ENCODE results near the gene WDR5B. TPM values are rescaled to one million over a fixed set of nuclear protein-coding genes. Genes with fewer than 3 reads are reported as not detected.

WDR5B gene
- total RNA-seq, 8 experiments from 2014 or later, result 5.2 to 9.2 (median 6.8) TPM

DNA sequence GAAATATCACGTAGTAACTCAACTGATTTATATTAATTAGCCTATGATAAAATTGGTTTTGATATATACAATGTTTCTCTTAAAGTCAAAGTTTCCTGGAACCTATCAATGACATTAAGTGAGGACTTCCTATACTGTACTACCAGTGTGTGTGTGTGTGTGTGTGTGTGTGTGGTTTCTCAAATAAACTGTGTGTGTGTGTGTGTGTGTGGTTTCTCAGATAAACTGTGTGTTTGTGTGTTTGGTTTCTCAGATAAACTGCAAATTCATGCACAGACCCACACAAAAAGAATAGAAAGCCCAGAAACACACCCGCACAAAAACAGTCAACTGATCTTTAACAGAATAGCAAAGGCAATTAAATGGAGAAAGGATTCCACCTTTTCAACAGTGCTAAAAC is 14.5 kb upstream of the WDR5B start:
- no peak overlapping the region for H3K4me3 ChIP-seq
- no peak for ATAC-seq (replicated peaks in 6 of 8)
- in situ Hi-C loops (cut with MboI; ENCODE audit: low pct_unique_long_range_greater_than_20kb in 2 of 9, low sequenced_read_pairs in 9 of 9, unreplicated experiment in 9 of 9), result loop anchor here in 2 of 9 experiments (25.0 kb wide), 1 partner anchor 257 kb away; the partner anchor contains the start of gene PARP14 (in 2 of the 2)
- WGBS, 10 experiments, result 84 to 100% (median 100%) methylated on average over 1 to 2 of the region's 2 CpGs; no CpG with 5 or more reads in 1 of the 10 experiments
- no peaks in the 10 kb centered on the region for H3K4me1 ChIP-seq (replicated peaks in 1 of 2)
- no peak overlapping the region for H3K27ac ChIP-seq

DNA sequence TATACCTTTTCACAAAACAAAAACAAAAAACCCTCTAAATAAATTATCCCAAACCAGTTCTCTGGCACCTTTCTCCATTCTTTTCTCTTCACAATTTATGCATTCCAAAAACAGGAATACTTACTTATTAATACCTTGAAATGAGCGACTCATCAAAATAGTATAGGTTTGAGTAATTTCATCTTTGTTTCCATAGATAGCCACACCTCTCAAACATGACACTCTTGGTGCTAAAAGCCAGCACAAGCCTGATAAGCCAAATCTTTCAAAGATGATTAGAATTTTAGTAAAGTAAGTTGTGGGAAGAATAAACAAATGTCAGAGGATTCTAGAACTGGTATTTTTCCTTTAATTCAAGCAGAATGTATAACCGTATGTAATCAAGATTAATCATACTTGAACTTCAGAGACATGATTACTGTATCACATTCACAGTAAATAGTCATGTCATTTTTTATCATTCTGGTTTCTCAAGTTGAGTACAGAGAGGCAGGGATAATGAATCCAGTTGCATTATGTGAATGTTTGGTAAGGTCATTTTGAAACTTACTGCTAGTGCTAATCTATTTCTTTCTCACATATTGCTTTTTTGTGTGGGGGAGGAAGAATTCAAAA is 12.1 kb upstream of the WDR5B start:
- ATAC-seq (replicated peaks in 6 of 8), result peak in 1 of 8 experiments; percentile 38
- Histone ChIP-seq H3K4me3 (no peak overlapping the region), H3K4me1 (replicated peaks in 1 of 2) (no peaks in the 10 kb centered on the region), H3K27ac (no peak overlapping the region)
- in situ Hi-C loops (cut with MboI; ENCODE audit: low pct_unique_long_range_greater_than_20kb in 2 of 9, low sequenced_read_pairs in 9 of 9, unreplicated experiment in 9 of 9), result loop anchor here in 2 of 9 experiments (25.0 kb wide), 1 partner anchor 259 kb away; the partner anchor contains the start of gene PARP14 (in 2 of the 2)
- WGBS, 10 experiments, result 63 to 100% (median 100%) methylated on average over 1 to 2 of the region's 2 CpGs

DNA sequence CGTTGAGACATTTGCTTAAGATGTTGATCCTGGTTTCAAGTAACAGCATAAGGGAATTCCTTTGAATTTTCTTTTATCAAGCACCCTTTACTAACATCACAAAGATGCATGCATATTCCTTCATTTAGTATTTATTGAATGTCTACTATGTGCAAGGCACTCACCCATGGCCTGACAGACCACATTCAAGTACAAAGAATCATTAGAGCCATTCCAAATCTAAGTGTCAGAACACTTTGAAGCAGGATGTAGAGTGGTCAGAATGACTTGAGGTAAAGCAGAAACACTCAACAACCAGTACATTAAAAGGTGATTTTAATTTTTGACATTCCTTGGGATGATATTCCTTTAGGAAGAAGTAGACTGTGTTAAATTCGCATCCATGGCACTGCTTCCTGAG is 6.0 kb upstream of the WDR5B start:
- Histone ChIP-seq H3K4me3 (no peak overlapping the region), H3K4me1 (replicated peaks in 1 of 2) (peaks cover 5 to 6% of the 10 kb centered on the region in 2 donors), H3K27ac (no peak overlapping the region)
- in situ Hi-C loops (cut with MboI; ENCODE audit: low pct_unique_long_range_greater_than_20kb in 2 of 9, low sequenced_read_pairs in 9 of 9, unreplicated experiment in 9 of 9), result no loop called here
- 80 to 100% (median 100%) methylated on average over 1 to 2 of the region's 2 CpGs; no CpG with 5 or more reads in 3 of the 10 experiments for WGBS, 10 experiments
- no peak for ATAC-seq (replicated peaks in 6 of 8)

DNA sequence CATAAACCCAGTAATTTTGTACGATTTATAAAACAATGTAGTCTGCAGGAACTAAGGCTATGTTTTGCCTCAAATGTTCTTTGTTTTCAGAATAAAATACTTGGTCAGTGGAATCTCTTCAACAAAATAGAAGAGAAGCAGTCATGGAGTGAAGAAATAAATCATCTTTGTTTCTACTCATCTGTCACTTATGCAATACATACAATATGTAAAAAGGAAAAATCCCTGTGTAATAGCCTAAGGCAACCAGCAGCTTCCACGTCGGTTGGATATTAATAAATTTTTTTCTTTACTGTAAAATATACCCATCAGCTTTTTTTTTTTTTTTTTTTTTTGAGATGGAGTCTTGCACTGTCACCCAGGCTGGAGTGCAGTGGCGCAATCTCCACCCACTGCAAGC is 5.2 kb upstream of the WDR5B start:
- Histone ChIP-seq H3K4me1 (replicated peaks in 1 of 2) (peaks cover 5 to 7% of the 10 kb centered on the region in 2 donors), H3K4me3 (no peak overlapping the region), H3K27ac (no peak overlapping the region)
- in situ Hi-C loops (cut with MboI; ENCODE audit: low pct_unique_long_range_greater_than_20kb in 2 of 9, low sequenced_read_pairs in 9 of 9, unreplicated experiment in 9 of 9), result no loop called here
- 43 to 100% (median 96%) methylated on average over 2 to 3 of the region's 4 CpGs; no CpG with 5 or more reads in 3 of the 10 experiments for WGBS, 10 experiments
- ATAC-seq (replicated peaks in 6 of 8), result peak in 1 of 8 experiments; percentile 7

DNA sequence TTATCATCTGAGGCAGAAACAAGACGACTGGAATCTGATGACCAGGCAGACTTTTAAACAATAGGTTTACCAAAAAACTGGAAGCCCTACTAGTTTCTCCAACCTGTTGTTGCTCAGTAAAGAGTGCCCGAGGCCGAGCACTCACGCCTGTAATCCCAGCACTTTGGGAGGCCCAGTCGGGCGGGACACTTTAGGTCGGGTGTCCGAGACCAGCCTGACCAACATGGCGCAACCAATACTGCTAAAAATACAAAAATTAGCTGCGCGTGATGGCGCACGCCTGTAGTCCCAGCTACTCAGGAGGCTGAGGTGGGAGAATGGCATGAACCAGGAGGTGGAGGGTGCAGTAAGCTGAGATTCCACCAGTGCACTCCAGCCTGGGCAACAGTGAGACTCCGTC is 1.1 kb upstream of the WDR5B start:
- peak overlapping the region; percentile 92 to 94 for H3K27ac ChIP-seq
- in situ Hi-C loops (cut with MboI; ENCODE audit: low pct_unique_long_range_greater_than_20kb in 2 of 9, low sequenced_read_pairs in 9 of 9, unreplicated experiment in 9 of 9), result no loop called here
- 13 to 87% (median 58%) methylated on average over 1 to 13 of the region's 14 CpGs; no CpG with 5 or more reads in 1 of the 10 experiments for WGBS, 10 experiments

DNA sequence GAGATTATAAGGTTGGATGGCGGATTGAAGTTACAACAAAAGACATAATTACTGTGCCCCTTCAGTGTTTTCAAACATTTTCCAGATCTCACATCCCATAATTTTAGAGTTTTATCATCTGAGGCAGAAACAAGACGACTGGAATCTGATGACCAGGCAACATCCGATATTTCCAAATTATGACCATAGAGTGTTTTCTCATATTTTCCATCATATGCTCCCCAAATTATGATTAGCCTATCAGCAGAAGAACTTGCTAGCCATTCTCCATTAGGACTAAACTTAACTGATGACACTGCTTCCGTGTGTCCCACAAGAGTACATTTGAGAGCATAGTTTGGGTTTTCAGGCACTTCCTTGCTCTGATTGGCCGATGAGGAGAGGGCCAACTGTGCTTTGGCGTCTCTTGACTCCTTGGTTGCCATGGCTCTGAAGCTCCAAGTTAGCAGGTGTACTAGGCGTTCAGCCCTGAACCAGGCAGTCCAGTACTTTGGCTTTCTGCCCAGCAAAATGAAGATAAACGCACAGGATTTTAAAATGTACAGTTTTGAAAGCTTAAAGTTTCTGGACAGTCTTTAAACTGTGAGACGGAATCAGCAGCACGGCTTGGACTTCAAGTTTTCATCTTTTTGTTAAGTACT is 638 bp downstream of the WDR5B start:
- H3K27ac ChIP-seq, result peak overlapping the region; percentile 92 to 94
- in situ Hi-C loops (cut with MboI; ENCODE audit: low pct_unique_long_range_greater_than_20kb in 2 of 9, low sequenced_read_pairs in 9 of 9, unreplicated experiment in 9 of 9), result no loop called here
- 4 to 47% (median 32%) methylated on average over 3 to 9 of the region's 10 CpGs for WGBS, 10 experiments
- ATAC-seq (replicated peaks in 6 of 8), result peak; percentile 32 to 57 (median 44)
- peak overlapping the region; percentile 53 to 92 (median 62) for H3K4me3 ChIP-seq
- H3K4me1 ChIP-seq (replicated peaks in 1 of 2), result peaks cover 11 to 37% of the 10 kb centered on the region in 2 donors

More for the DNA sequence above, 1.1 kb upstream of the WDR5B start:
- Histone ChIP-seq H3K4me3 (peak overlapping the region; percentile 53 to 92 (median 62)), H3K4me1 (replicated peaks in 1 of 2) (peaks cover 11 to 28% of the 10 kb centered on the region in 2 donors)
- peak in 2 of 8 experiments; percentile 2 to 3 for ATAC-seq (replicated peaks in 6 of 8)

DNA sequence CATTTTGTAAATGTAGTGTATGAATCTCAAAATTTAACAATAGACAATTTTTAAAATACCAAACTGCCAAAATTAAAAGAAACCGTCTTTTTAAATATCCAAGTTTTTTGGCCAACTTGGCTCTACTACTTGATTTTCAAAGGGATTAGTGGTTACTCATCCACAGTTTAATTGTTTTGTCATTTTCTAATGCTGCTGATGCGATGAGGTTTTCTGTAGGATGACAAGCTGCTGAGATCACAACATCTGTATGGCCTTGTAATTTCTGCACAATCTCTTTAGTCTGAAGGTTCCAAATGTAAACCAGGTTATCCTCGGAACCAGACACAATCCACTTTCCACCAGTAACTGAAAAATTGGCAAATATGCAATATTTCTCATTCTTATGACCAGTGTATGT is 1.5 kb downstream of the WDR5B start:
- peaks cover 11 to 38% of the 10 kb centered on the region in 2 donors for H3K4me1 ChIP-seq (replicated peaks in 1 of 2)
- in situ Hi-C loops (cut with MboI; ENCODE audit: low pct_unique_long_range_greater_than_20kb in 2 of 9, low sequenced_read_pairs in 9 of 9, unreplicated experiment in 9 of 9), result no loop called here
- no peak overlapping the region for H3K27ac ChIP-seq
- H3K4me3 ChIP-seq, result peak overlapping the region in 4 of 5 donors; percentile 53 to 92 (median 66)
- ATAC-seq (replicated peaks in 6 of 8), result no peak
- WGBS, 10 experiments, result 14 to 100% (median 78%) methylated on average over 1 to 3 of the region's 3 CpGs; no CpG with 5 or more reads in 2 of the 10 experiments

DNA sequence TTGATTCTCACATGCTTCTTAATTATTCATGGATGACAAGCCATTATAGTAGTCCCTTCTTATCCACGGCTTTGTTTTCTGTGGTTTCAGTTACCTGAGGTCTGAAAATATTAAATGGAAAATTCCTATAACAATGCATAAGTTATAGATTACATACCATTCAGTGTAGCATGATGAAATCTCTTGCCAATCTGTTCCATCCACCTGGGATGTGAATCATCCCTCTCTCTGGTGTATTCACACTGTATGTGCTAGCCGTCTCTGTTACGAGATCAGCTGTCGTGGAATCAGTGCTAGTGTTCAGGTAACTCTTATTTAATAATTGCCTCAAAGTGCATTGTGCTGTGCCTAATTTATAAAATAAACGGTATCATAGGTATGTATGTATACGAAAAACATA is 5.2 kb downstream of the WDR5B start:
- ATAC-seq (replicated peaks in 6 of 8), result peak in 5 of 8 experiments; percentile 65 to 88 (median 75)
- Histone ChIP-seq H3K4me1 (replicated peaks in 1 of 2) (peaks cover 6 to 31% of the 10 kb centered on the region in 2 donors), H3K4me3 (peak overlapping the region in 1 of 5 donors; percentile 3), H3K27ac (peak overlapping the region in 1 of 2 donors; percentile 74)
- 79 to 94% (median 84%) methylated on average over 2 to 6 of the region's 6 CpGs; no CpG with 5 or more reads in 1 of the 10 experiments for whole genome bisulfite sequencing, 10 experiments
- in situ Hi-C loops (cut with MboI; ENCODE audit: low pct_unique_long_range_greater_than_20kb in 2 of 9, low sequenced_read_pairs in 9 of 9, unreplicated experiment in 9 of 9), result no loop called here

DNA sequence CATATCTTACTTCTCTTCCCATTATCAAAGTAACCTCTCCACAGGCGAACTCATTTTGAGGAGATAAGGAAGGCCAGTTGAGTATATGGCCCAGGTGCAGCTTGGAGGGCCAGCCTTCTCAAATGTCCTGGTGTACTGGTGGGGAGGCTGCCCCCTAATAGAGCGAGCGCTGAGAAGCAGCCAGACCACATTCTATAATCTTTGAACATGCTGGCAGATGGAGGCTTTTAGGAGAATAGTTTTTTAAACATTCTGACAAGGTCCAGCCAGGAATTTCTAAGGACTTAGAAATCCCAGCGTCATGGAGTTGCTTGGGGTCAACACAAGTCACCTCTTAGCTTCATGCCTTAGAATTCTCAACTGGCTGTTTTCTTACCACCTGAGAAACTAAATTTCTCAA is 5.8 kb downstream of the WDR5B start:
- in situ Hi-C loops (cut with MboI; ENCODE audit: low pct_unique_long_range_greater_than_20kb in 2 of 9, low sequenced_read_pairs in 9 of 9, unreplicated experiment in 9 of 9), result no loop called here
- peak overlapping the region in 1 of 2 donors; percentile 74 for H3K27ac ChIP-seq
- no peak overlapping the region for H3K4me3 ChIP-seq
- 93 to 100% (median 98%) methylated on average over 1 to 4 of the region's 4 CpGs; no CpG with 5 or more reads in 3 of the 10 experiments for WGBS, 10 experiments
- peak in 1 of 8 experiments; percentile 2 for ATAC-seq (replicated peaks in 6 of 8)
- peaks cover 6 to 30% of the 10 kb centered on the region in 2 donors for H3K4me1 ChIP-seq (replicated peaks in 1 of 2)

DNA sequence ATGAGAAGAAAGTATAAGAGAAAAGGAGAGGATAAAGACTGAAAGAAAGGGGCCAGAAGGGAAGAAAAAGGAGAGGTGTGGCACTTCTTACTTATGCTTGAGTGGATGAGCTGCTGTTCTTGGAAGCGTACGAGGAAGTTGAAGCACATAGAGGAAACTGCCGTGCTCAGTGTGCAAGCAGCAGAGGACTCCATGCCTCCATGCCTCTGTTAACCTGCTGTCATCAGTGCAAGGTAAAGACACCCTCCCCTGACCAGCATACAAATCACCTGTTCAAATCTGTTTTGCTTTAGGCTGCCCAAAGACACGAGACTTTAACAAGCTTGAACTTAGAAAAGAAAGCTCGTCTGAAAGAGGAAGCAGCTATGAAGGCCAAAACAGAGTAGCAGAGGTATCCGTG is 6.4 kb downstream of the WDR5B start:
- Histone ChIP-seq H3K4me3 (no peak overlapping the region), H3K27ac (no peak overlapping the region), H3K4me1 (replicated peaks in 1 of 2) (peaks cover under 1 to 23% of the 10 kb centered on the region in 2 donors)
- ATAC-seq (replicated peaks in 6 of 8), result no peak
- in situ Hi-C loops (cut with MboI; ENCODE audit: low pct_unique_long_range_greater_than_20kb in 2 of 9, low sequenced_read_pairs in 9 of 9, unreplicated experiment in 9 of 9), result no loop called here
- 77 to 98% (median 82%) methylated on average over 1 to 6 of the region's 6 CpGs for WGBS, 10 experiments

DNA sequence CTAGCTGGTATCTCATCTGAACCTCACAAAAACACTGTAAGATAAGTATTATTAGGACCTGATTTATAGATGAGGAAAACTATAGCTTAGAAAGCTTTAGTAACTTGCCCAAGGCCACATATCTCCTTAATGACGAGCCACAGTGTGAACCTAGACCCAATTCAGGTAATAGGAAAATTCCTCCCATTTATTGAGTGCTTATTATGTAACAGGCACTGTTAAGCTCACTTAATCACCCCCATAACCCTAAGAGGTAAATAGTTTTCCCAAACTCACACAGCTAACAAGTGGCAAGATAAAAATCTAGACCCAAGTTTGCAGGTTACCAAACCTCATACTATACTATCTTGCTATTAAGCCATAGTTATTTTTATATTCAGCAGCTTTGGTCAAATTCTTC is 7.9 kb downstream of the WDR5B start:
- no peak overlapping the region for H3K27ac ChIP-seq
- H3K4me1 ChIP-seq (replicated peaks in 1 of 2), result peaks cover 0 to 10% of the 10 kb centered on the region in 2 donors
- no peak for ATAC-seq (replicated peaks in 6 of 8)
- 86 to 100% (median 100%) methylated on average over 1 of the region's 1 CpG; no CpG with 5 or more reads in 6 of the 10 experiments for WGBS, 10 experiments
- in situ Hi-C loops (cut with MboI; ENCODE audit: low pct_unique_long_range_greater_than_20kb in 2 of 9, low sequenced_read_pairs in 9 of 9, unreplicated experiment in 9 of 9), result no loop called here
- no peak overlapping the region for H3K4me3 ChIP-seq

DNA sequence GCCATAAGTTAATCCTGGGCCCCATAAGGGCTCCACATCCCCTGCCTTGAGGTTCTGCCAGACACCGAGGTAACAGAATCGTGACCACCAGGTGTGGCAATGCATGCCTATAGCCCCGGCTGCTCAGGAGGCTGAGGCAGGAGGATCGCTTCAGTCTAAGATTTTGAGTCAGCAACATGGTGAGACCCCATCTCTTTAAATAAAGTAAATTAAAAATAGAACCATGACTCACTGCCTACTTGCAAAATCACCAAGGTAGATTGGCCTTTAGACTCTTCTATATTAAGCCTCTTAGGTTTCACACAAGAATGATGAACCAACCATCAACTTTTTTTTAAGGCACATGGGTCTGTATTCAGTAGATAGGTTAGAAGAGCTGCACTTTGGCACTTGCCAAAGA is 9.7 kb downstream of the WDR5B start:
- 94 to 100% (median 100%) methylated on average over 1 to 4 of the region's 4 CpGs; no CpG with 5 or more reads in 3 of the 10 experiments for WGBS, 10 experiments
- in situ Hi-C loops (cut with MboI; ENCODE audit: low pct_unique_long_range_greater_than_20kb in 2 of 9, low sequenced_read_pairs in 9 of 9, unreplicated experiment in 9 of 9), result no loop called here
- Histone ChIP-seq H3K27ac (no peak overlapping the region), H3K4me3 (no peak overlapping the region), H3K4me1 (replicated peaks in 1 of 2) (peaks cover 0 to 10% of the 10 kb centered on the region in 2 donors)
- no peak for ATAC-seq (replicated peaks in 6 of 8)

DNA sequence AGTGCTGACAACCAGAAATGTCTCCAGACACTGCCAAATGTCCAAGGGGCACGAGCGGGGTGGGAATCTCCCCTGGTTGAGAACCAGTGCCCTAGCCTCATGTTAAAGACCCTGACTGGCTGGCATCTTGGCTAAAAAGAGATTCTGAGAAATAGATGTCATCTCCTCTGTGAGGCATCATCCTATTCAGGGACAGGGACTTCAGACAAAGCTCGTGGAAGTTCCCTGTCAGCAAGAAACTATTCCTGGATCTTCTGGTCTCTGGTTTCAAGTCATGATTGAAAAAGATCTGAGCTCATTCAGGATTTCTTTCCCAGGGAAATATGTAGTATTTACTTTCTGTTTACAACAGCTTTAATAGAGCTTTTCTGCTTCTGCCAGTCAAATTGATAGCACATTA is 10.8 kb downstream of the WDR5B start:
- in situ Hi-C loops (cut with MboI; ENCODE audit: low pct_unique_long_range_greater_than_20kb in 2 of 9, low sequenced_read_pairs in 9 of 9, unreplicated experiment in 9 of 9), result no loop called here
- no peaks in the 10 kb centered on the region for H3K4me1 ChIP-seq (replicated peaks in 1 of 2)
- no peak for ATAC-seq (replicated peaks in 6 of 8)
- WGBS, 10 experiments, result 50 to 100% (median 84%) methylated on average over 1 to 3 of the region's 3 CpGs; no CpG with 5 or more reads in 4 of the 10 experiments
- H3K27ac ChIP-seq, result no peak overlapping the region
- no peak overlapping the region for H3K4me3 ChIP-seq
